OCI-LY1 (cell line): ENCODE data around the gene EFS.

ENCODE experiments used
- CTCF ChIP-seq: fragments of 200-600 bp; sonication (generic), shearing (Covaris generic); IDR thresholded peaks from 2 replicates; pipeline ENCODE4 v1.5.1; 2017; ENCODE audit warnings: mild to moderate bottlenecking, antibody characterized with exemption, low read length, moderate library complexity, mixed read lengths
- EZH2 ChIP-seq: fragments of 200-600 bp; sonication (generic), shearing (Covaris generic); IDR thresholded peaks from 2 replicates; pipeline ENCODE4 v1.8.0; 2017; ENCODE audit warnings: borderline replicate concordance, mixed run types, mild to moderate bottlenecking, antibody characterized with exemption, low read length, moderate library complexity, mixed read lengths

- TF ChIP-seq CTCF (no peak), EZH2 (no peak)
Measured at GRCh38 chr14:23401291-23401690, 36.3 kb upstream of the EFS start.
